GM12874 (cell line): Measurements from ENCODE around the gene MAST2.

Source experiments
- CTCF ChIP-seq: IDR thresholded peaks from 2 replicates; pipeline ENCODE4 v1.5.1; 2011; ENCODE audit warnings: low read depth, mild to moderate bottlenecking, control low read depth, low read length, moderate library complexity; ENCODE audit not compliant: insufficient read depth

The MAST2 gene

GRCh38 chr1:45815667-45816458 lies 12.5 kb downstream of the MAST2 start:
- no peak for TF ChIP-seq CTCF

- no peak for TF ChIP-seq CTCF
Observed at GRCh38 chr1:45820173-45820572, 16.8 kb downstream of the MAST2 start.

GRCh38 chr1:45820788-45821187 lies 17.4 kb downstream of the MAST2 start:
- TF ChIP-seq CTCF = no peak

- no peak for TF ChIP-seq CTCF
Observed at GRCh38 chr1:45822644-45823043, 19.2 kb downstream of the MAST2 start.

- no peak for TF ChIP-seq CTCF
Observed at GRCh38 chr1:45824607-45825006, 21.2 kb downstream of the MAST2 start.

- TF ChIP-seq CTCF = no peak
Observed at GRCh38 chr1:45827256-45827655, 23.8 kb downstream of the MAST2 start.

- no peak for TF ChIP-seq CTCF
Observed at GRCh38 chr1:45828841-45829240, 25.4 kb downstream of the MAST2 start.
